Superior temporal gyrus (tissue), 1 donor: ENCODE measurements around the gene NGEF.
"Not testable (repeated sequence)": the region's sequence is repeated elsewhere in the genome, so short reads cannot be mapped to it uniquely, and the experiment has no call there.

Experiments
- DNase-seq: peaks from one replicate; pipeline ENCODE4 v3.0.0-alpha.2; 2016; ENCODE audit errors: extremely low spot score

NGEF gene

DNA sequence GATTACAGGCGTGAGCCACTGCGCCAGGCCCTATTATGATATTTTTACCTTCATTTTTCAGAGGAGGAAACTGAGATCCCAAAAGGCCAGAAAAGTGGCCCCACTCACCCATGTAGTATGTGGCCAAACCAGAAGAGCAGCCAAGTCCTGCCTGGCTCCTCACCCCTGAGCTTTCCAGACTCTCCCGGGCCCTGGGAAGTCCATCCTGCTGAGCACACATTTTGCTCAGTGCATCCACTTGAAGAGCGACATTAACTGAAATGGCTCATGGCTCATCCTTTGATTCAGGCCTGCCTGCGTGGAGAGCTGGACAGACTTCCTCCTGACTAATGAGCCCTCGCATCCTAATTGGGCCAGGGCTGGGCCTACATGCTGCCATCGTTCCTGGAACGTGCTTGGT, 9.5 kb upstream of the NGEF start:
- DNase-seq, result no peak

DNA sequence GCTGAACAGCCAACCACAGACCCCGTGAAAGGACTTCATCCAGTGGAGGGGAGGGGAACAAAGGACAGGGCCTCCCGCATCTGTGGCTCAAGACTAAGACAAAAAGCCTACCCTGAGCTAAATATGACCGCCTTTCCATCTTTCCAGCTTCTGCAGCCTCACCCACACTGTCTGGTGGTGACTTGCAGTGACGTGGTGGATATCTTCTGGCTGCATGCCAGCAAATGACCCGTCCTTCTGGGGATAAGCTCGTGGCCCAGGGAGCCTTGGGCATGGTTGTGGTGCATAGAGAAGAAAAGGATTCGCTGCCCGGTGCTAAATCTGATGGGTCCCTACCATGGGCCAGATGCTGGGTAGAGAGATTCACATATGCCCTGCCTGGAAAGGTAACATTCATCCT, 8.7 kb upstream of the NGEF start:
- no peak for DNase-seq

GRCh38 chr2:233020454-233020853, 7.4 kb upstream of the NGEF start:
- no peak for DNase-seq

DNA sequence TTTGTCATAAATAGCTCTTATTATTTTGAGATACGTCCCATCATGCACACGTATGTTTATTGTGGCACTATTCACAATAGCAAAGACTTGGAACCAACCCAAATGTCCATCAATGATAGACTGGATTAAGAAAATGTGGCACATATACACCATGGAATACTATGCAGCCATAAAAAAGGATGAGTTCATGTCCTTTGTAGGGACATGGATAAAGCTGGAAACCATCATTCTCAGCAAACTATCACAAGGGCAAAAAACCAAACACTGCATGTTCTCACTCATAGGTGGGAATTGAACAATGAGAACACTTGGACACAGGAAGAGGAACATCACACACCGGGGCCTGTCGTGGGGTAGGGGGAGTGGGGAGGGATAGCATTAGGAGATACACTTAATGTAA, 6.6 kb upstream of the NGEF start:
- DNase-seq, result not testable (repeated sequence)

- no peak for DNase-seq
These were observed 4.9 kb upstream of the NGEF start for GRCh38 chr2:233017947-233018346.

GRCh38 chr2:233015019-233015645, 2.1 kb upstream of the NGEF start:
- DNase-seq, result no peak

- DNase-seq, result no peak
These were observed 594 bp upstream of the NGEF start for GRCh38 chr2:233013650-233014049.

DNA sequence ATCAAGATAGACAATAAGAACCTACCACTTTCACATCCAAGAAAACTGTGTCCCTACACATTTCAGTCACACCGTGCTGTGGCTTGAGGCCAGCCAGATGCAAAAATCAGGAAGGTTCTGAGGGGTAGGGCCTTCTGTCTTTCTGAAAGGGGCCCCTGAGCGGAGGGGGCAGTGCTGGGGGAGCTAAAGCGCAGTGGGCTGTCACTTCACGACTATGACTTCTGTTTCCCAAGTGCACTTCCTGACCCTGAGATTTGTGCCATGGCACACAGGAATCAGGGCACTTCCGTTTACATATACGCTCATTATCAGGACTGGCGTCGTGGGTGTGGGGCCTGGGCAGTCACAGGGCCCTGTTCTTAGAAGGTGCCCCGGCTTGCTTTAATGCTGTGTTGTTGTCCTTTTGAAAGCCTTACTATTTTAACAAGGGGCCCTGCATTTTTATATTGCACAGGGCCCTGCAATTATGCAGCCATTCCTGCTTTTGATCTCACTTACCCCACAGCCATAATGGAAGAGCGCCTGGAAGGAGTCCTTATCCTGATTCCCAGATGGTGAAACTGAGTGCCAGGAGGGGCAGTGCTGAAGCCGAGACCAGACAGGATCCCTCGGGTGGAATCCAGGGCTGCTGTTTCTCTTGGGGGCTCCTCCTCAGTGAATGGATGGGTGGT, 620 bp downstream of the NGEF start:
- no peak for DNase-seq

DNA sequence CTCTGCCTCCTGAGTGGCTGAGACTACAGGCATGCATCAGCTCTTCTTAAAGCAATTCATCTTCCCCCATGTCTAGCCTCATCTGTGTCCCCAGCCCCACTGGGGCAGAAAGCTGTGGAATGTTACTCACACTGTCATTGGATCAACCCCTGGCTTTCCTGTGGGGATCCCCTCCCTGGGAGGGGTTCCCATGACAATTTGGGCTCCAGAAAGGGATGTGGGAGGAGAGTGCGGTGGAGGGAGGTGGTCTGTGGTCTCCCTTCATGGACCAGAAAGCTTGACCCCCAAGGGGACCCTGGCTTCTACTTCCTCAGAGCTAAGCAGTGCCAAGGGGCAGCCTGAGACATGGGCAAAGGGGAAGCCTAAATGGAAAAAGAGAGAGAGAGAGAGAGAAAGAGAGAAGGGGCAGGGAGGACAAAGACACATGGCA, 1.3 kb downstream of the NGEF start:
- no peak for DNase-seq

- no peak for DNase-seq
These were observed 1.8 kb downstream of the NGEF start for GRCh38 chr2:233011268-233011650.

GRCh38 chr2:233010569-233011267, 2.3 kb downstream of the NGEF start:
- no peak for DNase-seq

- no peak for DNase-seq
These were observed 3.4 kb downstream of the NGEF start for GRCh38 chr2:233009661-233010060.

- no peak for DNase-seq
These were observed 5.3 kb downstream of the NGEF start for GRCh38 chr2:233007739-233008138.

DNA sequence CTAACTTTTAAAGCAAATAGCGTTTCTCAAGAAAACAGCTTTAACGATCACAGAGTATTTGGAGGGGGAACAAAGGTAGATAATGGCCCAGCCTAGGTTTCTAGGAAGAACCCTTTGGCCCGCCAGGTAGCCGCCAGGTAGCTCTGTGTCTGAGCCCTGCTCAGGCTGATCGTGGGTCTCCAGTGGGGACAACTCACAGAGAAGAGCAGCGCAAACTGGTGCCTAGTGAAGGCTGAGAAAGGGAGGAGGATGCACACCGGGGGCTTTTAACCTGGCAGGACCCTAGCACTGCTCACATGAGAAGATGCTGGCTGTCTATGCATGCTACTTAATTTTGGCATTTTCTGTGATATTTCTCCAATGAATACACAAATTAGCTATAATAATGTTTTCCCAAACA, 5.8 kb downstream of the NGEF start:
- DNase-seq, result no peak

- no peak for DNase-seq
These were observed 6.4 kb downstream of the NGEF start for GRCh38 chr2:233006648-233007047.

DNA sequence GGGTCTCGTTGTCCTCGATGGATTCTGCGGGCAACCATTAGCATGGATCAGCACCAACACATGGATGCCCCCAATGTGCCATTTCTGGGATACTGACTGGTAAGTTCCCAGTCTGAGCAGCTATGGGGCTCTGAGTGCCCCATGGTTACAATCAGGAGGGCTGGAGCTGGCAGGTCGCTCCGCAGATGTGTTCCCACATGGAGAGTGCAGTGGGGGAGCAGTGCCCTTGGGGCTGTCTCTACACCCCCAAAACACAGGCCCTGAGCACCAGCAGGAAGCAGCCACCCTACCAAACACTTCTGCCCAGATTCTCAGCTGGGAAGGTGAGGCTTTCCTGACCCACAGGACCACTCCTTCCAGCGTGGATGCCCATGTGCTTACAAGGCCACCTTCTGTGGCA, 8.0 kb downstream of the NGEF start:
- no peak for DNase-seq

DNA sequence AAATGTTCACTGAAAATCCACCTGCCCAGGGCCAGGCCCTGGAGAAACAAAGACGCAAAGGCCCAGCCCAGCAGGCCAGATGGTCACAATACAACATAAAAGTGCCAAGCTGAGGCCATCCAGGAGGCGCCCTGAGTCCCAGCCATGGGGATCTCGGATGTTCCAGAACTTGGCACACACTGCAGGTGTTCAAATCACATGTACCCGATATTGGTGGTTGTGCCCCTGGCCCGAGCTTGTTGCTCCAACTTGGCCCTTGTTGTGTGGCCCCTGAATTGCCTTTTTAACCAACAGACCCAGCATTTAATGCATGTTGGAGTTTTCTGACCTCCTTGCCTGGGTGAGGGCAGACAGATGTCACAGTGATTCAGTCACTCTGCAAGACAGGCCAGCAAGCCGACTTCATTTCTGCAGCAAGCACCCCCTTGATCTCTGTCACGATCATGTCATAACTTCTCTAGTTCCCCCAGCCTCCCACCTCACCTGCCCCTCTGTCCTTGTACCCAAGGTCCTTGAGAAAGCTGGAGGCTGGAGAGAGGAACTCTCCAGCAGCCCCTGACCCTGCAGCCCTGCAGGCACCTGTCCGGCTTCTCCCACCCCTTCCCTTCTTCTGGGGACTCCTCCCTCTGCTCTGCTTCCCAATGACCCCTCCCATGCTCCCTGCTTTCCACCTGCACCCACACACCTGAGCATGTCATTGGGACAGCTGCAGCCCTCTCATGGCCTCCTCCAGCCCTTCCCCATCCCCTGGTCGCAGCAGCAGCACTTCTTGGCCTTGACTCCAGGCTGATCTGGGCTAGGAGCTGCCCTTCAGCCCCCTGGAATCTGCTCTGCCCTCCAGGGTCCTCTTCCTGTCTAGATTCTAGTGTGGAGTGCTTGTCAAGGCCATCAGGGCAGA, 9.1 kb downstream of the NGEF start:
- DNase-seq, result no peak

GRCh38 chr2:233002829-233003657, 10.0 kb downstream of the NGEF start:
- DNase-seq, result no peak

- no peak for DNase-seq
These were observed 11.9 kb downstream of the NGEF start for GRCh38 chr2:233000886-233001750.

DNA sequence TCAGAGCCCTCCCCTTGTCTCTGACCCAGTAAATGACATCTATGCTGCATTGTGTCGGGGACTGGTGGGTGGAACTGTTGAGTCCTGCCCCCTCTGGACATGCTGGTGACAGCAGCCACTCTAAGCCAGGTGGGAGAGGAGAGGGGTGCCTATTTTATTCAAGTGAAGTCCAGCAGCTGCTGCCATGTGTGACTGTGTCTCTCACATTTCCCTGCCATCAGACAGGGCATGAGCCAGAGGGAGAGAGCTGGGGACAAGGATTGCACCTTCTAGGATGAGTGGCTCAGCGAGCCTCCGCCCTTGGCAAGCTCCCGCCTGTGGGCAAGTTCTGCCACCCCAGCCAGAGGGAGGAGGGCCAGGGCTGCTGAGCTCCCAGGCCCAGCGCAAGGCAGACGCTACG, 13.7 kb downstream of the NGEF start:
- DNase-seq, result no peak
